HG03175 (cell line): ENCODE measurements around the gene ZNF319.

Experiments
- ATAC-seq: cut with Tn5 transposase; IDR thresholded peaks from one replicate; pipeline ENCODE4 v1.9.1; 2021; ENCODE audit warnings: mild to moderate bottlenecking, moderate library complexity; ENCODE audit not compliant: unreplicated experiment

The ZNF319 gene

GRCh38 chr16:57998992-57999365, 1.5 kb downstream of the ZNF319 start:
- ATAC-seq: no peak

DNA sequence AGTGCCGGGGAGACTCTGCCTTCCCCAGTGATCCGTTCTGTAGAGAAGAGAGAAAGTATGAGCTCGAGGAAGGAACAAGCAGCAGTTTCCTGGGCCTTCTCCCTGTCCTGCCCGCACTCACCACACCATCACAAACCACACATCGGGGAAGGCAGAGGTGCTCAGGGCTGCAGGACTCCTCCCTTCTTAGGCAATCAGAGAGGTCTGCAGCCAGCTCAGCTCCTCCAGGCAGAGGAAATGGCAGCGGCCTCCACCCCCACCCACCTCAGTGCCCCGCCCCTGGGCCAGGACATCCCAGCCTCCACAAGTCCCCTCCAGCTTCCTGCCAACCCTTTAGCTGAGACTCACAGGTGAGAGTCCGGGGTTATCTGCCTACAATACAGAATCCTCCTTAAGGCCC, 2.0 kb downstream of the ZNF319 start:
- no peak for ATAC-seq

DNA sequence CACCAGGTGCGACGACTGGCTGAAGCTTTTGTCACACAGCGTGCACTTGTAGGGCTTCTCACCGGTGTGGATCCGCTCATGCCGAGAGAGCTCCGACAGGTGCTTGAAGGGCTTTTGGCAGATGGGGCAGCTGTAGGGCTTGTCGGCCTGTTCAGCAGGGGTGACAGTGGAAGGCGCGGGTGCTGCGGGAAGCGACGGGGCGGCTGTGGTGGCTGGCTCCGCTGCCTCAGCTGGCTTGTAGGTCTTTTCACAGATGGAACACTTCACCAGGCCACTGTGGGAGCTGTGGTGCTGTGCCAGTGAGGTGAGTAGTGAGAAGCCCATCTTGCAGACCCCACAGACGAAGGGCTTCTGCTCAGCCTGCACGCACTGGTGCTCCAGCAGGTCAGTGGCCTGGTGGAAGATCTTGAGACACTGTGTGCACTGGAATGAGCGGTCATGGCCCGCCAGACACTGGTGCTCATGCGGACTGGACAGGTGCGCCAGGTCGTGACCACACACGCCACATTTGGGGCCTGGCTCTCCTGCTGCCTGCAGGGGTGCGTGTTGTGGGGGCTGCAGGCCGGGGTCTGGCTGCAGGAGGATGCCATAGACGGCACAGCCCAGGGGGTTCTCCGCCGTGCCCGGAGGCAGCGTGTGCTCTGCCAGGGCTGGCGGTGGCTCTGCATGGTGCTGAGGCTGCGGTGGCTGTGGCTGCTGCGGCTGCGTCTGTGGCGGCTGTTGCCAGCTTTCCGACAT, 2.8 kb downstream of the ZNF319 start:
- no peak for ATAC-seq

- no peak for ATAC-seq
Observed at GRCh38 chr16:57997176-57997527, 3.3 kb downstream of the ZNF319 start.

GRCh38 chr16:57996406-57997175, 3.9 kb downstream of the ZNF319 start:
- no peak for ATAC-seq

- no peak for ATAC-seq
Observed at GRCh38 chr16:57995721-57996405, 4.6 kb downstream of the ZNF319 start.

DNA sequence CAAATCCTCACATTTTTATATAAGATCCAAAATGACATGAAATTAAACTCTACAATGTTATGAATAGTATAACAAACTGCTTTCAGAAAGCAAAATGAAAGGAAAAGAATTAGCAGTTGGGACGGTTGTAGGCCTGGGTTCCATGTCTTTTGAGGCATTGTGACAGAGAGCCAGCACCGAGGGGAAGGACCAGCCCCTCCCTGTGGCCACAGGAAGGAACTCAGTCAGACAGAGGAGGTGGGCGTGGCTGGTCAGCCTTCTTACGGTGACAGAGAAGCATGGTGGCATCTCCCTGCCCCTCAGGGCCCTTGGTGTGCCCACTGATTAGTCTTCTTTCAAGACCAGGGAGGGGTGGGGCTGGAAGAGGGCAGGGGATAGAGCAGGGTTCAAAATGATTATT, 5.7 kb downstream of the ZNF319 start:
- peak; percentile 51 for ATAC-seq

- no peak for ATAC-seq
Observed at GRCh38 chr16:57994361-57994760, 6.1 kb downstream of the ZNF319 start.

DNA sequence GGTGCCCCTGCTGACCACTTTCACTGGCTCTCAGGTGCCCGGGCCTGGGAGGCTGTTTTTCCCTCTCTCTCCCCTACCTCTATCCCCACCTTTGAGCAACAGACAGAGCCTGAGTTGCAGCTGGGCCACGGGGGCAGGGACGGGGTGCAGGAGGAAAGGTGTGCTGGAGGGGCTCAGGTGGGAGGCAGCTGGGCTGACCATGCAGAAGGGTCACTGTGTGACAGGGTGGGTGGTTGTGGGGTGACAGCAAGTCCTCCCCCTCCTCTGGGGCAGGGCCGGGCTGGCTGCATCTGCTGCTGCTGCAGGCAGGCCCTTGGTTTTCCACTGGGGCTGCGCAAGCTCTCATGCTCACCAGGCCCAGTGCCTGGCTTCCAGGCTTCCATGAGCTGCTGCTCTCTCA, 6.6 kb downstream of the ZNF319 start:
- no peak for ATAC-seq

DNA sequence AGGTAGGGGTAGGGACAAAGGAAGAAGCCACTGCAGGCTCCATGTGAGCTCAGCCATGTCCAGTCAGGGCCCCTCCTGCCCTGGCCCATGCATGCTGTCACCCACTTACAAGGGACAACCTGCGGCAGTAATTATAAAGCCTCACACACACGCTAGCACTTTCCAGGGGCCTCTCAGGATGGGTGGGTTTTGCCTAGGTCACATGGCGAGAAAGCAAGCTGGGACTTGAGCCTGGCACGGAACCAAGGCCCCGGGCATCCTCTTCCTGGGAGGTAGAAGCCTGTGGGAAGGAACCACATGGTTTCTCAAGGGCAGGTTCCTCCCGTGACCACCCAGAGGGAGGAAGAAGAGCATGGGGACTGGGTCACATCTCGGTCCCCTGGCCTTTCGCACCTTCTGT, 7.0 kb downstream of the ZNF319 start:
- no peak for ATAC-seq

DNA sequence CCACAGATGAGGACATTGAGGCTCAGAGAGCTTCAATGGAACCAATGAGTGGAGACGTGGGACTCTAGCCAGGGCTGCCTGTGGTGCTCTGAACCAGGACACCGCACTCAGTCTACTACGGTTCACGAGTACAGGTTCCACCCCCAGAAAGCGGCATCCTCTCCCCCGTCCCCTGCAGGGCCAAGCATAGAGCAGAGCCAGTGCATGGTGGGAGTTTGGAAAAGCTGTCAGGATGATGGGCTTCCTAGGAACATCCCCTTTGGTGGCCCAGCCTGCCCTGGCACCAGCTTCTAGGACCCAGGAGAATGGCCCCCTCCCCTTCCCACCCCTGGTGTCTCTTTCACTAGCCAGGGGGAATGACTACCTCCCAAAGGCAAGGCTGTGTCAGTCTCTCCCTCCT, 8.4 kb downstream of the ZNF319 start:
- no peak for ATAC-seq

DNA sequence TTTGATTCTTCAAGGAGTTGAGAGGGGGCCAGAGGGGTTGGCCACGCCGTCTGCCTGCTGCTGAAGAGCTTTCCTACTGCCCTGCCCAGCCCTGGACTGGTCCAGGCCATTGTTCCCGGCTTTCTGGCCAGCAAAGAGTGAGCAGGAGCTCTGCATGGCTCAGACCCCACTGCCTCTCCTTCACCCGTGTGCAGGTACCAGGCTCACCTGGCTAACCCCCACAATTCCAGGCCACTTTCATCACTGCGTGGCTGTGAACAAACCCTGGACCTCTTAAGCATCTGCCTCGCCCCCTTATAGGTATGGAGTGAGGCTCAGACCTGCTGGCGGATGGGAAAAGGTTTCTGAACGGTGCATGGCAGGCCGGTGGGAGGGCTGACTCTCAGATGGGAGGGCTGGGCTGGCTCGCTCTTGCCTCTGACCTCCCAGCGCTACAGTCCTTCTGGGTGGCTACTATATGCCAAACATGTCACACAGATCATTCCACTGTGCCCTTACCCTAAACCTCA, 8.9 kb downstream of the ZNF319 start:
- ATAC-seq: no peak

GRCh38 chr16:57988929-57989328, 11.5 kb downstream of the ZNF319 start:
- no peak for ATAC-seq

DNA sequence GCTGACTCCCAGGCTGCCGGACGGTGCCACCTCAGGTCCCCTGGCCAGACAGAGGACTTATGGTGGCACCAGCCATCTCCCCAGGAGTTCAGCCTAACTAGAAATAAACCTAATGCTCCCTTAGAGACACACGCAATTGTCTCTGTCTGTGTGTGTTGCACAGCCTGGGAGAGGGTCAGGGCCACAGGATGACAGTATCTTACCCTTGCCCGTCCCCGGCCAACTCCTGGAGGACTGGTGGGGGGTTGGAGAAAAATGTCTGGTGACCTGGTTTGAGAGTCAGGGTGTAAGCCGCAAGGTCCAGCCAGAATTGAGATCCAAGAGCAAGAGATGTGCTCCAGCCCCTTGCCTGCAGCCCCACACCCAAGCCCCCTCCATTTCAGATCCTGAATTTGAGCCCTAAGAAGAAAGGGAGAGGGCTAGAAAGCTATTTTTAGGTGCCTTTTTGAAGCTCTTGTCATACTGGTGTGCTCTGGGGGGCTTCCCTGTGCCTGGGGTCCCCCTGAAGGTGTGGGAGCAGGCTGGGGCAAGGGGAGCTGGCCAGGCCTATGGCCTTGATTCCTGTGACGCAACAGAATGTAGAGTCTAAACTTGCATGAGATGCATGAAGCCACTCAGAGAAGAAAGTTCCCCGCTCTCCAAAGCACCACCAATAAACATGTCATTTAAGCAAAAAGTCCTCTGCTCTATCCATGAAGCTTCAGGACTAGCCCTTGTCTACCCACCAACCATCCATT, 12.9 kb downstream of the ZNF319 start:
- no peak for ATAC-seq

- ATAC-seq: no peak
Observed at GRCh38 chr16:57986196-57986595, 14.3 kb downstream of the ZNF319 start.

DNA sequence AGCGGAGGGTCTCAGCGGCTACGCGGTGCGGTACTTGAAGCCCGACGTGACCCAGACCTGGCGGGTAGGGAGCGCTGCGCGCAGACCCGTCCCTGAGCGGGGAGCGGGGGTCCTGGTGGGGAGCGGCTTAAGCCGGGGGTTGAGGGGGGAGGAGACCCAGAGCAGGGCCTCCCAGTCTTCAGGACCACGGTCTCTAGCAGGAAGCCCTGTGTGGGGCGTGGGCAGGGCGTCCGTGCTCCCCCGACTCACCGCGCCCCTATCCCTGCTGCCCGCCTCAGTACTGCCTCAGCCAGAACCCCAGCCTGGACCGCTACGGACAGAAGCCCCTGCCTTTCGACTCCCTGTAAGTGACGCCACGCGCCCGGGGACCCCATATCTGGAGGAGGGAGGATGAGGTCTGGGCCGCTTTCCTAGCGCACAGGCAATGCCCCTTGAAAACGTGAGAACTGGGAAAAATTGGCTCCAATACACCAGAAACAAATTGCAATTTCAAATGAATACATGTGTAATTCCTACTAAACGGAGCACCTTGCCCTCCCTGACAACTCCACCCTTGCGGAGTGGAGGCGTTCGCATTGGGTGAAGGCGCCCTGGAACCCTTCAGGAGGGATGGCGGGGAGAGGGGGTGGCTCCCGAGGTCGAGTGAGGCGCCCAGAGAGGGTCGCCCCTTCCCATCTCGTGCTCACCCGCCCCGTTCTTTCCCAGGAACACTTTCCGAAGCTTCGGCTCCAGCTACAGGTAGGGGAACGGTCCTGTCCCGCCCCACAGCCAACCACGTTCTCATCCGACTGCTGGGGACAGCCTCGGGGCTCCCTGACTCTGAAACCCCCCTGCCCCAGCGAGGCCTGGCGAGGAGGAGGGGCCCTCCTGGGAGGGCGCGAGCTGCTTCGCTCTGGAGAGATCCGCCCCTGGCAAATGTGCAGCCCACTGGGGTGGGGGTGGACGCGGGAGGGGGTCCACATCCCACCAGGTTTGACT, 15.0 kb downstream of the ZNF319 start:
- ATAC-seq: peak; percentile 21

DNA sequence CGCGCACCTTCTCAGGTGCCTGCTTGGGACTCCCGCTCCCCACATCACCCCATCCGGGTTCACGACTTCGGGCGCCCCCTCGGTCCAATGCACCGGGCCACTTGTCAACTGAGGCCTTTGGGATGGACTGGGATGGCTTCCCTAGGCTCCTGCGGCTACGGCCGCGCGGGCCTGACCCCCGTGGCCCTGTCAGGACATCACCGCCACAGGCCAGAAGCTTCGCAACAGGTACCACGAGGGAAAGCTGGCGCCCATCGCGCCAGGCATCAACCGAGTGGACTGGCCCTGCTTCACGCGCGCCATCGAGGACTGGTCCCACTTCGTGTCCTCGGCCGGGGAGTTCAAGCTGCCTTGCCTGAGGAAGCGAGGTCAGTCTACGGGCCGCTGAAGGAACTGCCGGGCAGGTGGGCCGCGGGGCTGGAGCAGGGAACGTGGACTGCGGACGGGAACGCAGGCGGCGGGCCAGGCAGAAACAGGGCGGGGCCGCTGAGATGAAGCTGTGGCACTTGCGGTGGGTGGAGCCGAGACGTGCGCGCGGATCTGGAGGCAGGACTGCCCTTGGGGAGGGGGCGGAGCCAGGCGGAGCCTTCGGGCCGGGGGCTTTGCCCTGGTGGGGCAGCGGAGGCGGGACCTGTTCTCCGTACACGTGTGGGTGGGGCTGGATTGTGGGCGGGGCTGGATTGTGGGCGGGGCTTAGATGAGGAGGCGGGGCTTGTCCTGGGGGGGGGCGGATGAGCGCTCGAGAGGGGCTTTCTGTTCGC, 15.8 kb downstream of the ZNF319 start:
- ATAC-seq: peak; percentile 71

- no peak for ATAC-seq
Observed at GRCh38 chr16:57982385-57982784, 18.1 kb downstream of the ZNF319 start.

DNA sequence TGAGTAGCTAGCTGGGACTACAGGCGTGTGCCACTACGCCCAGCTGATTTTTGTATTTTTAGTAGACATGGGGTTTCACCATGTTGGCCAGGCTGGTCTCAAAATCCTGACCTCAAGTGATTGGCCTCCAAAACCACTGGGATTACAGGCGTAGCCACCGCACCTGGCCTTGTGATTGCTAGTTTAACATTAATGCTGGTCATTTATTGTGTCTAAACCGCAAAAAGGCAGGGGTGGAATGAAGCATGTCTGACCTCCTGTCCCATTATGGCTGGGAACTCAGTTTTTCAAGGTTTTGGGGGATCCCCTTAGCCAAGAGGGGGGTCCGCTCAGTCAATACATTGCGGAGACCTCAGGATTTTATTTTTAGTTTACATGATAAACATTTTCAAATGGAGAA, 18.8 kb downstream of the ZNF319 start:
- ATAC-seq: no peak
